Uterus (tissue), 4 donors: ENCODE data around the gene KCNMB2. TPM values are rescaled to one million over a fixed set of nuclear protein-coding genes. Genes with fewer than 3 reads are reported as not detected.

Experiments used
- DNase-seq, 2 donors: peaks; one replicate each; pipeline ENCODE4 v3.0.0-alpha.2; 2019 to 2020
- H3K27ac ChIP-seq, 2 donors: fragments of 200-600 bp; sonication (generic); 1 replicate in 1 of 2; 2 replicates in 1 of 2; pipeline ENCODE4 v1.5.1; 2016 to 2018
- H3K27me3 ChIP-seq, 2 donors: fragments of 200-600 bp; sonication (generic); one replicate each; pipeline ENCODE4 v1.5.1; 2018 to 2019; ENCODE audit warnings: control low read depth in 1 of 2
- H3K36me3 ChIP-seq, 2 donors: fragments of 200-600 bp; sonication (generic); one replicate each; pipeline ENCODE4 v1.5.1; 2019; ENCODE audit warnings: control low read depth in 1 of 2
- H3K4me1 ChIP-seq, 2 donors: fragments of 200-600 bp; sonication (generic); one replicate each; pipeline ENCODE4 v1.5.1; 2018 to 2019; ENCODE audit warnings: control low read depth in 1 of 2
- H3K4me3 ChIP-seq, 2 donors: fragments of 200-600 bp; sonication (generic); 1 replicate in 1 of 2; 2 replicates in 1 of 2; pipeline ENCODE4 v1.5.1; 2018 to 2019; ENCODE audit warnings: mild to moderate bottlenecking in 1 of 2
- H3K9me3 ChIP-seq, 2 donors: fragments of 200-600 bp; sonication (generic); one replicate each; pipeline ENCODE4 v1.5.1; 2019; ENCODE audit warnings: control low read depth in 1 of 2
- CTCF ChIP-seq, 4 experiments: fragments of 200-600 bp in 2 of 4; fragments of 450-650 bp in 2 of 4; sonication (generic) in 2 of 4; IDR thresholded peaks; one replicate each; pipeline ENCODE4 v1.5.1; 2016 to 2019; ENCODE audit warnings: antibody characterized with exemption in 4 of 4, mild to moderate bottlenecking in 2 of 4, moderate library complexity in 1 of 4
- POLR2A ChIP-seq, 2 donors: fragments of 450-650 bp; IDR thresholded peaks; one replicate each; pipeline ENCODE4 v1.6.1; 2016; ENCODE audit warnings: antibody characterized with exemption in 2 of 2, mild to moderate bottlenecking in 1 of 2, moderate library complexity in 1 of 2
- intact Hi-C: fragments of 100-400 bp; cut with DNase I; formaldehyde crosslinking; loops from one replicate; pipeline ENCODE4 v1.15.1; 2023; ENCODE audit warnings: low total_unique reads
- total RNA-seq, 4 donors: library from RNA; depleted of rRNA in 3 of 4; stranded (reverse); fragments of >200 nt in 3 of 4; gene quantifications; one replicate each; pipeline versions ENCODE4 v1.1.0 to v1.2.4, GENCODE V29; 2014 to 2023
- donor health status: DM: yes; HTN: yes; CAD: no.

The KCNMB2 gene
- total RNA-seq, 4 donors from 2014 or later = 0.29 to 12.7 (median 1.4) TPM

- H3K36me3 ChIP-seq = no peaks in the 10 kb centered on the region
- H3K4me3 ChIP-seq = no peak overlapping the region
- intact Hi-C loops = no loop called here
- H3K27me3 ChIP-seq = no peaks in the 10 kb centered on the region
- H3K27ac ChIP-seq = no peak overlapping the region
- DNase-seq = no peak
- H3K9me3 ChIP-seq = no peaks in the 10 kb centered on the region
- TF ChIP-seq POLR2A (IDR thresholded peaks at IDR 0.05) (no peak), CTCF (IDR thresholded peaks at IDR 0.05) (no peak)
- no peaks in the 10 kb centered on the region for H3K4me1 ChIP-seq
Measured at GRCh38 chr3:178568155-178568731, 32.0 kb downstream of the KCNMB2 start.

- TF ChIP-seq POLR2A (IDR thresholded peaks at IDR 0.05) (no peak), CTCF (IDR thresholded peaks at IDR 0.05) (no peak)
- Histone ChIP-seq H3K4me1 (no peaks in the 10 kb centered on the region), H3K36me3 (no peaks in the 10 kb centered on the region), H3K9me3 (no peaks in the 10 kb centered on the region), H3K4me3 (no peak overlapping the region), H3K27ac (no peak overlapping the region), H3K27me3 (no peaks in the 10 kb centered on the region)
- intact Hi-C loops = no loop called here
- no peak for DNase-seq
Measured at GRCh38 chr3:178568911-178569310, 32.7 kb downstream of the KCNMB2 start.

- Histone ChIP-seq H3K27ac (no peak overlapping the region), H3K9me3 (no peaks in the 10 kb centered on the region), H3K27me3 (no peaks in the 10 kb centered on the region), H3K4me3 (no peak overlapping the region), H3K36me3 (no peaks in the 10 kb centered on the region), H3K4me1 (no peaks in the 10 kb centered on the region)
- TF ChIP-seq CTCF (IDR thresholded peaks at IDR 0.05) = no peak
- TF ChIP-seq POLR2A (IDR thresholded peaks at IDR 0.05) = no peak
- DNase-seq = no peak
- intact Hi-C loops = no loop called here
Measured at GRCh38 chr3:178569826-178570225, 33.6 kb downstream of the KCNMB2 start.

- TF ChIP-seq POLR2A (IDR thresholded peaks at IDR 0.05) (no peak), CTCF (IDR thresholded peaks at IDR 0.05) (no peak)
- DNase-seq = no peak
- no peaks in the 10 kb centered on the region for H3K9me3 ChIP-seq
- H3K27me3 ChIP-seq = no peaks in the 10 kb centered on the region
- H3K27ac ChIP-seq = peak overlapping the region in 1 of 2 donors; percentile 54
- no peaks in the 10 kb centered on the region for H3K36me3 ChIP-seq
- no peaks in the 10 kb centered on the region for H3K4me1 ChIP-seq
- intact Hi-C loops = no loop called here
- H3K4me3 ChIP-seq = no peak overlapping the region
Measured at GRCh38 chr3:178583963-178584575, 47.8 kb downstream of the KCNMB2 start.

GRCh38 chr3:178584722-178585380 lies 48.6 kb downstream of the KCNMB2 start:
- Histone ChIP-seq H3K36me3 (no peaks in the 10 kb centered on the region), H3K27ac (peak overlapping the region; percentile 48 to 54), H3K27me3 (no peaks in the 10 kb centered on the region), H3K4me1 (no peaks in the 10 kb centered on the region), H3K9me3 (no peaks in the 10 kb centered on the region), H3K4me3 (no peak overlapping the region)
- intact Hi-C loops = no loop called here
- no peak for TF ChIP-seq POLR2A (IDR thresholded peaks at IDR 0.05)
- no peak for TF ChIP-seq CTCF (IDR thresholded peaks at IDR 0.05)
- DNase-seq = no peak
